Measurements from ENCODE around the gene GABRB1.

- no peak for TF ChIP-seq GATA2 (IDR thresholded peaks at IDR 0.05; ENCODE audit: low read depth, low read length)
- no peak for TF ChIP-seq GATA3 (IDR thresholded peaks at IDR 0.05; ENCODE audit: low read depth, low read length)
Measured at GRCh38 chr4:47120783-47121182, 89.4 kb downstream of the GABRB1 start.
